ENCODE results near the gene MYH7B. TPM values are rescaled to one million over a fixed set of nuclear protein-coding genes. Genes with fewer than 3 reads are reported as not detected.

The MYH7B gene
- total and polyA plus RNA-seq, 5 experiments from 2014 or later = 0.49 to 0.83 (median 0.82) TPM; not detected in 2

DNA sequence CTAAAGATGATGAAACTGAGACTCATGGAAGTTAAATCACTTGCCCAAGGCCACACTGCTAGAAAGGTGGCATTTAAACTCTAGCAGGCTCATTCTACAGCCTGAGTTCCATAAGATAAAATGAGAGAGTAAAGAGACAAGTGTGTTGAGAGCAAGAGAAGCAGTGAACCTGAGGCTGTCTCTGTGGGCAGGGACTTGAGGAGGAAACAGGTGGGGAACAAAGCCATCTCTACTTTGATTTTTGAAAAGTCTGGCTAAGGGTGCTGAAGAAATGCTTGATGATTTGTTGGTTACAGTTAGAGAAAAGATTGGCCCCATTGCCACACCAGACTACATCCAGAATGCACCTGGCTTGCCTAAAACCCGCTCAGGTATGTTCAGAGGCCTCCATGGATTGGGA is 29.1 kb upstream of the MYH7B start:
- H3K4me3 Mint-ChIP-seq = no peak overlapping the region
- H3K9me3 Mint-ChIP-seq = no peaks in the 10 kb centered on the region
- DNase-seq (no peak), ATAC-seq (no peak)
- peak overlapping the region in 8 of 10 donors; percentile 7 to 79 (median 40) for H3K27ac Mint-ChIP-seq
- peaks cover 2 to 17% (median 13%) of the 10 kb centered on the region in 4 donors for H3K4me1 Mint-ChIP-seq
- no peaks in the 10 kb centered on the region for H3K27me3 Mint-ChIP-seq
- POLR2A ChIA-PET = no interaction called here
- H3K36me3 Mint-ChIP-seq = peaks cover 0 to 46% (median 5%) of the 10 kb centered on the region in 3 donors

DNA sequence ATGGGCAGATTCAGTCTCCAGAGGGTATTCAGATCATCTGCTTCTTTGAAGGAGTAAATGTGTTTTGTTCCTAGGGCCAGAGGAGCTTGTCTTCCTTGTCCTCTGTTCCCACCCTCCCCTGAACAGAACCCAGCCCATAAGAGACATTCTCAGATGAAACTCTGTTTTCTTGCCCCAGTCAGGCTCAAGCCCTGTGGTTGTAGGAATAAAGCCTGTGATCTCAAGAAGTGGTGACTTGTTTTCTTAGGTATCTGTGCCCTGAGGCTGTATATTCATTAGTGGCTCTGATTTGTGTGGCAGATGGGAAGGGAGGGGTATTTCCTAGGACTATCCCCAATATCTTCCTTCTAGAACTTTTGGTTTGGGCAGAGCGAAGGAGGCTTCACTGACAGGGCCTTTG is 27.9 kb upstream of the MYH7B start:
- peak overlapping the region in 5 of 10 donors; percentile 14 to 69 (median 50) for H3K27ac Mint-ChIP-seq
- DNase-seq = no peak
- no peaks in the 10 kb centered on the region for H3K9me3 Mint-ChIP-seq
- H3K4me1 Mint-ChIP-seq = peaks cover 2 to 17% (median 13%) of the 10 kb centered on the region in 4 donors
- POLR2A ChIA-PET = no interaction called here
- H3K4me3 Mint-ChIP-seq = no peak overlapping the region
- ATAC-seq = no peak
- no peaks in the 10 kb centered on the region for H3K27me3 Mint-ChIP-seq
- H3K36me3 Mint-ChIP-seq = peaks cover 0 to 43% (median 5%) of the 10 kb centered on the region in 3 donors

DNA sequence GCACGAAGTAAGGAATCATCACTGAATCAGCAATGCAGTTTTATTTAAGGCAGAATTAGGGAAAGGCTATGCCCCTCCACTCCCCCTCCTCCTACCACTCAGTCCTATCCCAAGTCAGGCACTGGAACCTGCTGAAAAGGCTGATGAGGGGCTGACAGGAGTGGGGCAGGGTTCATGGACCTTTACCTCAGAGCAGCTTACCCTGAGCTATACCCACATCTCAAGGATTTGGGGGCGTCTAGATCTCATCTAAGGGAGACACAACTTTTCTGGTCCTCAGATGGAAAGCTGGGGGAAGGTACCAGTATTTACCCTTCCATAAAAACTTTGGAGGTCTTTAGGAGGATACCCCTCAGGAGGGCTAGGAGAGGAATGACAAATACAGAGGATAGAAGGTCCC is 27.3 kb upstream of the MYH7B start:
- H3K4me3 Mint-ChIP-seq = no peak overlapping the region
- peaks cover 2 to 17% (median 13%) of the 10 kb centered on the region in 4 donors for H3K4me1 Mint-ChIP-seq
- peak overlapping the region in 3 of 10 donors; percentile 25 to 61 (median 50) for H3K27ac Mint-ChIP-seq
- POLR2A ChIA-PET = no interaction called here
- ATAC-seq (no peak), DNase-seq (no peak)
- no peaks in the 10 kb centered on the region for H3K27me3 Mint-ChIP-seq
- no peaks in the 10 kb centered on the region for H3K9me3 Mint-ChIP-seq
- H3K36me3 Mint-ChIP-seq = peaks cover 0 to 47% (median 5%) of the 10 kb centered on the region in 3 donors

DNA sequence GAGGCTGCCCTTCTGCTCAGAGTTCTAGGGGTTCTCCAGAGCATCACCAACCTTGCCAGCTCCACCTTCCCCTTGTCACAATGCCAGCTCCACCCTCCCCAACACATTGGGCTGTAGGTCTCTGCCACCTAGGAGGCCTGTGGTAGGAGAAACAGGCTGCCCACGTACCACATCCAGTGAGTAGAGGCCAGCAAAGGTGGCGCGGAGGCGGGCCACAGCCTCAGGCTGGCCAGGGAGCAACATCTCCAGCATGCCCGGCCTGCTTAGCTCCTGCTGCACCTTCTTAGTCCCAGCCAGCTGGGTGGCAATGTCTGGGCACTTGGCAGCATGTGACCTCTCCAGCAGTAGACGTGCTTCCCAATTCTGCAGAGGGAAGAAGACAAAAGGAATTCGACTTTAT is 23.9 kb upstream of the MYH7B start:
- Mint-ChIP-seq H3K27me3 (no peaks in the 10 kb centered on the region), H3K4me1 (peaks cover 0 to 4% (median 0%) of the 10 kb centered on the region in 4 donors), H3K27ac (peak overlapping the region in 1 of 10 donors; percentile 17), H3K9me3 (no peaks in the 10 kb centered on the region), H3K4me3 (no peak overlapping the region), H3K36me3 (peaks cover 0 to 66% (median 14%) of the 10 kb centered on the region in 3 donors)
- ATAC-seq (no peak), DNase-seq (no peak)
- POLR2A ChIA-PET = no interaction called here

DNA sequence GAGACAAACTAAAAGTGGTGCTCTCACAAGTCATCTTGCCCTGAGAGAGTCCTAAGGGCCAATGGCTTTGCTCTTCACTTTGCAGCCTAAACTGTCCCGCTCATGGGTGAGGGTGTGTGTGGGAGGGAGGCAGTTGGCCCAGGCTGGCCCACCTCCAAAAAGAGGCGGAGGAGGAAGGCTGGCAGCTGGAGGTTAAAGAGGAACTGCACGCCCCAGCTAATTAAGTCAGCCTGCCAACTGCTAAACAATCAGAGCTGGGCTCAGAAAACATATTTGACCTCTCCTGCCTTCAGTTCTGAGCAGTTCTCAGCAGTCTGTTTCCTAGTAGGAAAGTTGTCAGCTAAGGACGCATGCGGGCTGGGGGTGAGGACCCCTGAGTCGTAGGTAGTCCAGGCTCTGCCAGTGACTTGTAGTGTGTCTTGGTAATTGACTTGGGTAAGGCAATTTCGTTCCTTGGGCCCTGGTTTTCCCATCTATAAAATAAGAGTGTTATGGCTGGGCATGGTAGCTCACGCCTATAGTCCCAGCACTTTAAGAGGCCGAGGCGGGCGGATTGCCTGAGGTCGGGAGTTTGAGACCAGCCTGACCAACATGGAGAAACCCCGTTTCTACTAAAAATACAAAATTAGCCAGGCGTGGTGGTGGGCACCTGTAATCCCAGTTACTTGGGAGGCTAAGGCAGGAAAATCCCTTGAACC is 17.1 kb upstream of the MYH7B start:
- H3K36me3 Mint-ChIP-seq = peaks cover 0 to 78% (median 24%) of the 10 kb centered on the region in 3 donors
- peaks cover 0 to 8% (median 0%) of the 10 kb centered on the region in 4 donors for H3K4me1 Mint-ChIP-seq
- ATAC-seq (no peak), DNase-seq (no peak)
- H3K27ac Mint-ChIP-seq = peak overlapping the region in 1 of 10 donors; percentile 75
- no peaks in the 10 kb centered on the region for H3K27me3 Mint-ChIP-seq
- H3K4me3 Mint-ChIP-seq = no peak overlapping the region
- POLR2A ChIA-PET = interaction anchor here (0.6 to 0.7 kb wide), 2 partner anchors 8 to 34 kb away, joined by 3 to 4 read pairs; no protein-coding TSS in a partner anchor
- H3K9me3 Mint-ChIP-seq = no peaks in the 10 kb centered on the region

DNA sequence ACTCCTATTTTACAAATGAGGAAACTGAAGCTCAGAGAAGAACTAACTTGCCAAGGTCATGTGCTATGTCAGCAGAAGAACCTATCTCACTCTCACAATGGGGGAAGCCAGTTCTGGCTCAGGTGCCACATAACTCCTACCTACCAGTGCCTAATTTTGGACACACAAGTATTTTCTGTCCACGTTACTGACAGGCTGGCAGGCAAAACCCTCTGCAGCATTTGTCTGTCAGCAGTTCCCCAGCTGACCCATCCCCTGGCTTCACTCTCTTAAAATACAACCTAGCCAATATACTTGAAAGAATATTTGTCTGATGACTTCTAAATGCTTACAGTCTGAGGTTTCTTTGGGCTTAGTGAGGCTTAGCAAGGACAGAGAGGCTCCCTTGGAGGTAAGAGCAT is 15.6 kb upstream of the MYH7B start:
- Mint-ChIP-seq H3K36me3 (peaks cover 0 to 82% (median 18%) of the 10 kb centered on the region in 3 donors), H3K27ac (no peak overlapping the region), H3K27me3 (no peaks in the 10 kb centered on the region), H3K4me3 (no peak overlapping the region), H3K9me3 (no peaks in the 10 kb centered on the region), H3K4me1 (peaks cover 0 to 8% (median 0%) of the 10 kb centered on the region in 4 donors)
- POLR2A ChIA-PET = no interaction called here
- no peak for ATAC-seq
- no peak for DNase-seq

DNA sequence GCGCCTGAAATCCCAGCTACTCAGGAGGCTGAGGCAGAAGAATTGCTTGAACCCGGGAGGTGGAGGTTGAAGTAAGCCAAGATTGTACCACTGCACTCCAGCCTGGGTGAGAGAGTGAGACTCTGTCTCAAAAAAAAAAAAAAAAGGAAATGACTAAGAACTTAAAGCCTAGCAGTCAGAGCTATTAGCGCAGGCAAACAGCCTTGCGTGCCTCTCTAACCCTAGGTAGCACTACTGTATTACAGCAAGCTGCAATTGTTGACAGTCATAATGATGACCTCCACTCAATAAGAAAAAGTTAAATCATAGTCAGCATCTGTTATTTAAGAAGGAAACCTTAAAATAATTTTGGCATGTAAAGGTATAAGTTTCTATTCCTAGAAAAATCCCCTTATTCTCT is 14.4 kb upstream of the MYH7B start:
- POLR2A ChIA-PET = interaction anchor here (1.2 kb wide), 1 partner anchor 14 kb away, joined by 3 read pairs; no protein-coding TSS in a partner anchor
- Mint-ChIP-seq H3K4me1 (peaks cover 0 to 8% (median 0%) of the 10 kb centered on the region in 4 donors), H3K27me3 (no peaks in the 10 kb centered on the region), H3K27ac (peak overlapping the region in 1 of 10 donors; percentile 72), H3K36me3 (peaks cover 0 to 81% (median 26%) of the 10 kb centered on the region in 3 donors), H3K4me3 (no peak overlapping the region), H3K9me3 (no peaks in the 10 kb centered on the region)
- no peak for ATAC-seq
- no peak for DNase-seq

DNA sequence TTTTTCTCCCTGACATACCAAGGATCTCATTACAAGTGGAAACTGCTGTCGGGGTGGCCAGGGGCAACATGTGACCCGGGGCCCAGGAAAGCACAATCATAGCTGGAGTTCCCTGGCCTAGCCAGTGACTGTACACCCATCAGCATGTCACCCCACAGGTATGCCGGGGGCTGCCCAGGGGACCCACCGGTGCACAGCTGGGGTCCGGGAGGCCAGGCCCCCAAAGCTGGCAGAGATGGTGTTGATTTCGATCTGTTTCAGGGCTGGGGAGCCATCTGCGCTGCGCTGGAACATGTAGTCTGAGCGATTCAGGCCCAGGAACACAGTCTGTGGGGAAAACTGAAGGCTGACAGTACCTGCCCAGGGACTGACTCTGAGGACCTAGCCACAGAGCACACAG is 13.4 kb upstream of the MYH7B start:
- H3K9me3 Mint-ChIP-seq = no peaks in the 10 kb centered on the region
- DNase-seq = no peak
- H3K27ac Mint-ChIP-seq = no peak overlapping the region
- peaks cover 0 to 8% (median 0%) of the 10 kb centered on the region in 4 donors for H3K4me1 Mint-ChIP-seq
- no peak for ATAC-seq
- no peaks in the 10 kb centered on the region for H3K27me3 Mint-ChIP-seq
- no peak overlapping the region for H3K4me3 Mint-ChIP-seq
- POLR2A ChIA-PET = interaction anchor here (0.9 to 1.2 kb wide), 2 partner anchors 10 to 13 kb away, joined by 3 read pairs; no protein-coding TSS in a partner anchor
- H3K36me3 Mint-ChIP-seq = peaks cover 0 to 75% (median 25%) of the 10 kb centered on the region in 3 donors

DNA sequence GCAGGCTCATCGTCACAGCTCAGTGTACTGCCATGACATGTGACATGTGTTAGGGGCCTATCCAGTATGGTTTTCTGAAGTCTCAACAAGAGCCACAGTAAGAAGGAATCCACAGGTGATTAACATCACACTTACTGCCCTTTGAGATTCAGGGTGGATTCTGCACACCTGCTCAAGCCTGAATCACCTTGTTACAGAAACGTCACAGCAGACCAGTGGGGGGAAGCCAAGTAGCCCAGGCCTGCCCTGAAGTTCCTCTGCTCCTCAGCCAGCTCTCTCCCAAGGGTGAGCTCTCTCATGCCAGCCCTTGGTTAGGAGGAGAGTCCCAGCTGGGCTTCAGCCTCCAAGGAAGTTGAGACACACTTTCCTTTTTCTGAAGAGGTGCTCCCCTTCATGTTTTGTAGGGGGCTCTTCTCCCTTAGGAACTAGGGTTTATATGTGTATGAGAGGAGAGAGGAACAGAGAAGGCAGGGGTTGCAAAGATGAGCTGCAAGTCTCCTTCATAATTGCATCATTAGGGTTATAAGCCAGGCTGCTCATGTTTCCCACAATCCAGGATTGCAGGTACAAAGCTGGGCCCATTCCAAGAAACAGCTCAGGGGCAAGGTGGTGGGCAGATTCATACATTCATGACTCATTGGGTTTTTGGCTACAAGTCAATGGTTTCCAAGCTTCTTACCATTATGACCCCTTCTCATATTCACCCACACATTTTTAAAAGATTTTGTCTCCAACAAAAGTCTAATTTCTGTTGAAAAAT is 11.7 kb upstream of the MYH7B start:
- no peaks in the 10 kb centered on the region for H3K27me3 Mint-ChIP-seq
- peaks cover 0 to 69% (median 23%) of the 10 kb centered on the region in 3 donors for H3K36me3 Mint-ChIP-seq
- POLR2A ChIA-PET = no interaction called here
- H3K27ac Mint-ChIP-seq = peak overlapping the region in 1 of 10 donors; percentile 7
- H3K9me3 Mint-ChIP-seq = no peaks in the 10 kb centered on the region
- ATAC-seq (no peak), DNase-seq (no peak)
- peaks cover 0 to 2% (median 0%) of the 10 kb centered on the region in 4 donors for H3K4me1 Mint-ChIP-seq
- H3K4me3 Mint-ChIP-seq = no peak overlapping the region

DNA sequence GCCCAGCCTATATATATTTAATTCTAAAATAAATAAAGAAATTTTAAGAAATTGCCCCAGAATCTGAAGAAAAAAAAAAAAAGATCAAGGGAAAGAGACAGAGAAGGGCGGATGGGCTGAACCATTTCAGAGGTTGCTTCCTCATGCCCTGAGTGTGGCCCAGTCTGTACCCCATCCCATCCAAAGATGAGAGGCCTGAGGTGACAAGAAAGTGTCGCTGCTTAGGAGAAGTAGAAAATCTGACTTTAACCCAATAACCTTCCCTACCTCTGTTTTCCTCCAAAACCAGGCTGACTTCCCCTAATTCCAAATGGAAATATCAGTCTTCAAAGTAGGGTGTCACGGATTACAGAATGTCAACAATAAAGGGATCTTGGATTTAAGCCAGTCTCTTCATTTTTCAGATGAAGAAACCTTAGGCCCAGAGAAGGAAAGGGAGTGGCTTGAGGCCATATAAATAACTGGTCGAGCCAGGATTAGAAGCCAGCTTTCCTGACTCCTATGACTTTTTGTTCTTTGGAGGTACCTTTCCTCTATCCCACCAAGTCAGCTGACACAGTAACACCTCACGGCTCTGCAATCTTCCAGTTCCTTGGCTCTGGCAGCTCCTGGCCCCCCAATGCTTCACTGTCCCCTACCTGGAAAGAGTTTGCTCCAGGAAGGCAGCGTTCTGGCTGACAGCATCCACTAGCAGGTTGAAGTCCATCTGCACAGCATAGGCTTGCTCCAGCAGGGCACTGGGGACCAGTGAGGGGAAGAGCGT is 10.2 kb upstream of the MYH7B start:
- Mint-ChIP-seq H3K9me3 (no peaks in the 10 kb centered on the region), H3K36me3 (peaks cover 0 to 72% (median 22%) of the 10 kb centered on the region in 3 donors), H3K27me3 (no peaks in the 10 kb centered on the region), H3K4me1 (no peaks in the 10 kb centered on the region), H3K27ac (peak overlapping the region in 2 of 10 donors; percentile 11 to 26), H3K4me3 (no peak overlapping the region)
- POLR2A ChIA-PET = no interaction called here
- no peak for DNase-seq
- ATAC-seq = no peak

DNA sequence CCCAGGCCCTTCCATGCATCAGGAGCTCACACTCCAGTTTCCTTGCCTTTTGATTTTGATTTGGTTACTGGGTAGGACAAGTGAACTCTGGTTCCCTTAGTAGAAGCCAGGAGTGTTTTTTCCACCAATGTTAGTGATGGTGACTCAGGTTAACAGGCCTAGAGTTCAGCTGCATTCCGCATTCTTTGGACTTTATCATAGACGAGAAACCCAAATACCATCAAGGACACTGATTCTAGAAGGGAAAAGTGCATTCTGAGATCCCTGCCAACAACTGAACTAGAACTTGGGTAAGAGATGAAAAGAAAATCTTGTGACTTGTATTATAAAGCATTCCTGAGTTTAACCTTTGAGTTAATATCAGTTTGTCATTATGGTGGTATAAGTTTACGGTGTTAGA is 9.0 kb upstream of the MYH7B start:
- POLR2A ChIA-PET = no interaction called here
- Mint-ChIP-seq H3K4me1 (no peaks in the 10 kb centered on the region), H3K27ac (no peak overlapping the region), H3K36me3 (peaks cover 0 to 62% (median 13%) of the 10 kb centered on the region in 3 donors), H3K27me3 (no peaks in the 10 kb centered on the region), H3K4me3 (no peak overlapping the region), H3K9me3 (no peaks in the 10 kb centered on the region)
- ATAC-seq (no peak), DNase-seq (no peak)

DNA sequence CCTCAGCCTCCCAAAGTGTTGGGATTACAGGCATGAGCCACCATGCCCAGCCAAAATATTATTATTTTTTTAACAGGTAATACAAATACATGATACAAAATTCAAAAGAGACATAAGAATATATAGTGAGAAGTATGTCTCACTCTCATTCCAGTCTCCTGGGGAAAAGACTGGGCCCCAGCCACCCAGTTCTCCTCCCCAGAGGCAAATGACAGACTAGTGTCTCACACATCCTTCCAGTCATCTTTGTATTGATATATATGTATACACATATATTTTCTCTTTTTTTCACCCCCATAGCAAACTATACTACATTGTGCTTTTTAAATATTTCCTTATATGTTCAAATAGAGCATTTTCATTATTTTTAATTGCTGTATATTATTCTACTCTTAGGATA is 8.3 kb upstream of the MYH7B start:
- Mint-ChIP-seq H3K4me1 (peaks cover 0 to 3% (median 0%) of the 10 kb centered on the region in 4 donors), H3K4me3 (no peak overlapping the region), H3K9me3 (no peaks in the 10 kb centered on the region), H3K27me3 (no peaks in the 10 kb centered on the region), H3K36me3 (peaks cover 0 to 56% (median 10%) of the 10 kb centered on the region in 3 donors), H3K27ac (no peak overlapping the region)
- no peak for DNase-seq
- no peak for ATAC-seq
- POLR2A ChIA-PET = no interaction called here

Measured in naive thymus-derived CD8-positive, alpha-beta T cell (primary cell).